Esophagus squamous epithelium (tissue), 5 donors: ENCODE results near the gene TIMD4. TPM values are rescaled to one million over a fixed set of nuclear protein-coding genes. Genes with fewer than 3 reads are reported as not detected.

ENCODE experiments used
- DNase-seq: peaks from one replicate; lab custom pipeline; 2025; lab: John Stamatoyannopoulos, UW
- H3K27ac ChIP-seq, 4 donors: fragments of 200-600 bp; sonication (generic); one replicate each; pipeline ENCODE4 v1.5.1; 2016 to 2019; ENCODE audit warnings: mild to moderate bottlenecking in 1 of 4
- H3K27me3 ChIP-seq, 4 donors: fragments of 200-600 bp; sonication (generic); 1 replicate in 3 of 4; 2 replicates in 1 of 4; pipeline versions ENCODE4 v1.5.1 to v1.6.0; 2017 to 2021; ENCODE audit warnings: antibody characterized with exemption in 1 of 4
- H3K36me3 ChIP-seq, 3 donors: fragments of 200-600 bp; sonication (generic); one replicate each; pipeline ENCODE4 v1.5.1; 2016 to 2019
- H3K4me1 ChIP-seq, 3 donors: fragments of 200-600 bp; sonication (generic); one replicate each; pipeline ENCODE4 v1.5.1; 2017 to 2019
- H3K4me3 ChIP-seq, 4 donors: fragments of 200-600 bp; sonication (generic); 1 replicate in 3 of 4; 2 replicates in 1 of 4; pipeline ENCODE4 v1.5.1; 2016 to 2019; ENCODE audit warnings: mild to moderate bottlenecking in 2 of 4, moderate library complexity in 1 of 4
- H3K9me3 ChIP-seq, 3 donors: fragments of 200-600 bp; sonication (generic); one replicate each; pipeline ENCODE4 v1.5.1; 2016 to 2019
- CTCF ChIP-seq, 6 experiments: fragments of 450-650 bp in 4 of 6; fragments of 200-600 bp in 2 of 6; sonication (generic) in 2 of 6; IDR thresholded peaks; one replicate each; pipeline ENCODE4 v1.5.1; 2016 to 2019; ENCODE audit warnings: antibody characterized with exemption in 6 of 6, mild to moderate bottlenecking in 4 of 6, moderate library complexity in 4 of 6
- POLR2A ChIP-seq, 4 donors: fragments of 450-650 bp; IDR thresholded peaks; one replicate each; pipeline ENCODE4 v1.6.1; 2017; ENCODE audit warnings: antibody characterized with exemption in 4 of 4, mild to moderate bottlenecking in 4 of 4, moderate library complexity in 3 of 4
- WGBS, 2 donors: methylation state at CpG; one replicate each; pipeline ENCODE4 v1.1.5; 2018; 5-methylcytosine and 5-hydroxymethylcytosine counted together
- intact Hi-C: fragments of 100-400 bp; cut with DNase I; formaldehyde crosslinking; loops from one replicate; pipeline ENCODE4 v1.15.0; 2022
- total RNA-seq, 4 donors: library from RNA; depleted of rRNA; stranded (reverse); fragments of >200 nt; gene quantifications; one replicate each; pipeline ENCODE4 v1.1.0, GENCODE V29; 2016
- donor health status: DM: yes; HTN: yes; CAD: no.

TIMD4 gene
- total RNA-seq = not detected

- no peaks in the 10 kb centered on the region for H3K36me3 ChIP-seq
- no peaks in the 10 kb centered on the region for H3K4me1 ChIP-seq
- H3K9me3 ChIP-seq = no peaks in the 10 kb centered on the region
- no peak within 1 kb of the TSS for H3K4me3 ChIP-seq
- H3K27ac ChIP-seq = no peak within 1 kb of the TSS
- H3K27me3 ChIP-seq = no peaks in the 10 kb centered on the region
- WGBS, 2 donors = 85 to 87% methylated on average over 4 of the region's 4 CpGs
- intact Hi-C loops = no loop called here
- no peak for TF ChIP-seq CTCF (IDR thresholded peaks at IDR 0.05)
- TF ChIP-seq POLR2A (IDR thresholded peaks at IDR 0.05) = no peak
- no peak for DNase-seq
Observed at GRCh38 chr5:156963125-156963524, at the start of gene TIMD4. TSS of gene TIMD4 (minus strand) at chr5:156963226. CDS start at chr5:156963198, 28 bp downstream.

GRCh38 chr5:157006262-157006661 is 43.2 kb upstream of the TIMD4 start:
- peaks cover 0 to 5% (median under 1%) of the 10 kb centered on the region in 3 donors for H3K9me3 ChIP-seq
- no peak for DNase-seq
- no peak overlapping the region for H3K27ac ChIP-seq
- no peaks in the 10 kb centered on the region for H3K4me1 ChIP-seq
- 53 to 54% methylated on average over 2 of the region's 2 CpGs for WGBS, 2 donors
- H3K36me3 ChIP-seq = no peaks in the 10 kb centered on the region
- H3K27me3 ChIP-seq = no peaks in the 10 kb centered on the region
- intact Hi-C loops = no loop called here
- no peak overlapping the region for H3K4me3 ChIP-seq
- TF ChIP-seq POLR2A (IDR thresholded peaks at IDR 0.05) = no peak
- no peak for TF ChIP-seq CTCF (IDR thresholded peaks at IDR 0.05)

GRCh38 chr5:157004893-157005551 is 42.0 kb upstream of the TIMD4 start:
- Histone ChIP-seq H3K9me3 (peaks cover 0 to 9% (median 5%) of the 10 kb centered on the region in 3 donors), H3K27me3 (no peaks in the 10 kb centered on the region), H3K36me3 (no peaks in the 10 kb centered on the region), H3K4me3 (no peak overlapping the region), H3K27ac (no peak overlapping the region), H3K4me1 (no peaks in the 10 kb centered on the region)
- TF ChIP-seq CTCF (IDR thresholded peaks at IDR 0.05) (no peak), POLR2A (IDR thresholded peaks at IDR 0.05) (no peak)
- DNase-seq = no peak
- intact Hi-C loops = no loop called here

GRCh38 chr5:156991714-156992113 is 28.7 kb upstream of the TIMD4 start:
- 76 to 78% methylated on average over 4 of the region's 4 CpGs for WGBS, 2 donors
- Histone ChIP-seq H3K4me3 (no peak overlapping the region), H3K9me3 (peaks cover 0 to 5% (median 0%) of the 10 kb centered on the region in 3 donors), H3K36me3 (no peaks in the 10 kb centered on the region), H3K27me3 (no peaks in the 10 kb centered on the region), H3K4me1 (no peaks in the 10 kb centered on the region), H3K27ac (no peak overlapping the region)
- DNase-seq = no peak
- no peak for TF ChIP-seq CTCF (IDR thresholded peaks at IDR 0.05)
- no peak for TF ChIP-seq POLR2A (IDR thresholded peaks at IDR 0.05)
- intact Hi-C loops = no loop called here

- 84 to 91% methylated on average over 4 to 6 of the region's 9 CpGs for WGBS, 2 donors
Observed at GRCh38 chr5:156984064-156984463, 21.0 kb upstream of the TIMD4 start.

More at GRCh38 chr5:156984064-156984463, 21.0 kb upstream of the TIMD4 start:
- intact Hi-C loops = no loop called here
- Histone ChIP-seq H3K4me1 (no peaks in the 10 kb centered on the region), H3K9me3 (peaks cover 0 to 17% (median 0%) of the 10 kb centered on the region in 3 donors), H3K4me3 (no peak overlapping the region), H3K27me3 (no peaks in the 10 kb centered on the region), H3K36me3 (no peaks in the 10 kb centered on the region), H3K27ac (no peak overlapping the region)
- DNase-seq = no peak
- TF ChIP-seq CTCF (IDR thresholded peaks at IDR 0.05) = no peak
- no peak for TF ChIP-seq POLR2A (IDR thresholded peaks at IDR 0.05)
